H1 (cell line): Measurements from ENCODE around the gene RTP1. TPM values are rescaled to one million over a fixed set of nuclear protein-coding genes. Genes with fewer than 3 reads are reported as not detected.

Source experiments
- CTCF ChIA-PET: fragments of 300-600 bp; sonication (Branson Sonifier 250); formaldehyde crosslinking; loops from one replicate; lab custom pipeline; 2021; ENCODE audit not compliant: partially characterized antibody; lab: Charles Lee
- POLR2A ChIA-PET: fragments of 300-600 bp; sonication (Branson Sonifier 250); formaldehyde crosslinking; loops from one replicate; lab custom pipeline; 2021; ENCODE audit warnings: inconsistent platforms; ENCODE audit not compliant: partially characterized antibody; lab: Charles Lee
- DNase-seq, 2 experiments: peaks; one replicate each; pipeline versions ENCODE4 v3.0.0 to v3.0.0-alpha.2; 2010 to 2022; ENCODE audit warnings: low spot score in 2 of 2, low read depth in 1 of 2, mixed read lengths in 1 of 2
- FAIRE-seq: peaks from 2 replicates; lab custom pipeline; 2011; peaks lifted over from hg19 to GRCh38; lab: Jason Lieb, UNC
- H2AFZ ChIP-seq: 2 replicates; pipeline ENCODE4 v1.8.1; 2012; ENCODE audit warnings: low read length, inconsistent platforms
- H2AK5ac ChIP-seq: 2 replicates; pipeline ENCODE4 v1.6.1; 2013; ENCODE audit warnings: low read depth, low read length
- H2BK120ac ChIP-seq: replicated peaks from 2 replicates; pipeline ENCODE3; 2013; ENCODE audit warnings: low read depth, low read length, inconsistent platforms
- H2BK12ac ChIP-seq: 2 replicates; pipeline ENCODE4 v1.6.1; 2013; ENCODE audit warnings: low read depth, low read length
- H2BK15ac ChIP-seq: 2 replicates; pipeline ENCODE4 v1.6.1; 2013; ENCODE audit warnings: low read length
- H2BK20ac ChIP-seq: 2 replicates; pipeline ENCODE4 v1.6.1; 2013; ENCODE audit warnings: low read length
- H2BK5ac ChIP-seq: 2 replicates; pipeline ENCODE4 v1.6.1; 2013; ENCODE audit warnings: low read depth, low read length
- H3K14ac ChIP-seq: 2 replicates; pipeline ENCODE4 v1.6.1; 2013; ENCODE audit warnings: inconsistent platforms; ENCODE audit not compliant: insufficient read length
- H3K18ac ChIP-seq: 2 replicates; pipeline ENCODE4 v1.6.1; 2013; ENCODE audit warnings: low read length; ENCODE audit errors: extremely low read depth
- H3K23ac ChIP-seq: 2 replicates; pipeline ENCODE4 v1.6.1; 2013; ENCODE audit warnings: inconsistent platforms; ENCODE audit not compliant: insufficient read length
- H3K23me2 ChIP-seq: 2 replicates; pipeline ENCODE4 v1.6.1; 2013; ENCODE audit warnings: low read depth, low read length
- H3K27ac ChIP-seq: 2 replicates; pipeline ENCODE4 v1.6.1; 2011; ENCODE audit warnings: low read depth, low read length, inconsistent platforms
- H3K27me3 ChIP-seq, 4 experiments: replicated peaks in 1 of 4; 1 replicate in 1 of 4; 2 replicates in 3 of 4; pipeline versions ENCODE4 v1.6.1 to v1.8.1; 2011 to 2013; ENCODE audit warnings: low read length in 3 of 4, mild to moderate bottlenecking in 3 of 4, inconsistent platforms in 2 of 4, mixed read lengths in 2 of 4, moderate library complexity in 1 of 4; ENCODE audit not compliant: control insufficient read depth in 3 of 4, insufficient read depth in 3 of 4; ENCODE audit errors: extremely low read depth in 1 of 4
- H3K36me3 ChIP-seq, 4 experiments: 2 replicates each; pipeline versions ENCODE4 v1.6.1 to v1.8.1; 2011 to 2013; ENCODE audit warnings: mild to moderate bottlenecking in 4 of 4, low read length in 3 of 4, moderate library complexity in 2 of 4, control low read depth in 1 of 4, inconsistent platforms in 1 of 4; ENCODE audit not compliant: insufficient read depth in 4 of 4, control insufficient read depth in 2 of 4
- H3K4ac ChIP-seq: replicated peaks from 2 replicates; pipeline ENCODE3; 2013; ENCODE audit warnings: low read length, low read depth, mixed read lengths, inconsistent platforms; ENCODE audit not compliant: insufficient read length
- H3K4me1 ChIP-seq, 4 experiments: replicated peaks in 1 of 4; 1 replicate in 1 of 4; 2 replicates in 3 of 4; pipeline versions ENCODE4 v1.6.1 to v1.8.1; 2011 to 2013; ENCODE audit warnings: low read length in 3 of 4, inconsistent platforms in 2 of 4, mixed read lengths in 1 of 4; ENCODE audit not compliant: insufficient read depth in 4 of 4, control insufficient read depth in 3 of 4
- H3K4me2 ChIP-seq, 2 experiments: 2 replicates each; pipeline versions ENCODE4 v1.6.1 to v1.8.1; 2011 to 2013; ENCODE audit warnings: low read depth in 2 of 2, low read length in 2 of 2, control low read depth in 1 of 2, inconsistent platforms in 1 of 2, mild to moderate bottlenecking in 1 of 2; ENCODE audit not compliant: insufficient read depth in 1 of 2
- H3K4me3 ChIP-seq, 4 experiments: fragments of 200-600, 300-600 bp in 1 of 4; sonication (generic), shearing (Covaris generic), sonication (Bioruptor Twin) in 1 of 4; 2 replicates each; pipeline versions ENCODE4 v1.5.1 to v1.8.1; 2011 to 2016; ENCODE audit warnings: low read length in 4 of 4, low read depth in 3 of 4, control low read depth in 2 of 4, inconsistent platforms in 2 of 4, mild to moderate bottlenecking in 2 of 4, mixed read lengths in 1 of 4, moderate library complexity in 1 of 4; ENCODE audit not compliant: insufficient read depth in 2 of 4; ENCODE audit errors: extremely low read depth in 1 of 4
- H3K56ac ChIP-seq: replicated peaks from 2 replicates; pipeline ENCODE3; 2013; ENCODE audit warnings: low read depth, mild to moderate bottlenecking, mixed read lengths, low read length, inconsistent platforms; ENCODE audit not compliant: insufficient read length
- H3K79me1 ChIP-seq: 2 replicates; pipeline ENCODE4 v1.6.1; 2013; ENCODE audit warnings: low read depth, low read length, control low read depth
- H3K79me2 ChIP-seq, 2 experiments: 2 replicates each; pipeline versions ENCODE4 v1.6.1 to v1.8.1; 2012 to 2013; ENCODE audit warnings: low read length in 2 of 2, mild to moderate bottlenecking in 2 of 2, inconsistent platforms in 1 of 2; ENCODE audit not compliant: insufficient read depth in 2 of 2, control insufficient read depth in 1 of 2
- H3K9ac ChIP-seq, 4 experiments: replicated peaks in 1 of 4; 1 replicate in 1 of 4; 2 replicates in 3 of 4; pipeline versions ENCODE4 v1.6.1 to v1.8.1; 2011 to 2013; ENCODE audit warnings: low read depth in 3 of 4, low read length in 3 of 4, control low read depth in 2 of 4, mild to moderate bottlenecking in 2 of 4, moderate library complexity in 2 of 4, inconsistent platforms in 1 of 4; ENCODE audit errors: extremely low read depth in 1 of 4
- H3K9me3 ChIP-seq, 2 experiments: 2 replicates each; pipeline versions ENCODE4 v1.6.1 to v1.8.1; 2012 to 2013; ENCODE audit warnings: mild to moderate bottlenecking in 2 of 2, moderate library complexity in 2 of 2, control low read depth in 1 of 2, inconsistent platforms in 1 of 2, low read depth in 1 of 2, low read length in 1 of 2, mixed read lengths in 1 of 2; ENCODE audit not compliant: insufficient read depth in 2 of 2
- H4K20me1 ChIP-seq, 2 experiments: replicated peaks in 1 of 2; 2 replicates each; pipeline versions ENCODE3 to v1.8.1; 2011 to 2013; ENCODE audit warnings: inconsistent platforms in 2 of 2, low read length in 2 of 2, mild to moderate bottlenecking in 1 of 2; ENCODE audit not compliant: insufficient read depth in 2 of 2, control insufficient read depth in 1 of 2
- H4K5ac ChIP-seq: 2 replicates; pipeline ENCODE4 v1.6.1; 2013; ENCODE audit warnings: low read length, low read depth, mixed read lengths, inconsistent platforms; ENCODE audit not compliant: insufficient read length
- H4K8ac ChIP-seq: 2 replicates; pipeline ENCODE4 v1.8.0; 2013; ENCODE audit warnings: mild to moderate bottlenecking, moderate library complexity, low read length, inconsistent platforms; ENCODE audit not compliant: insufficient read depth; ENCODE audit errors: extremely low read depth
- H4K91ac ChIP-seq: replicated peaks from 2 replicates; pipeline ENCODE3; 2013; ENCODE audit warnings: low read length, mixed read lengths, inconsistent platforms; ENCODE audit not compliant: insufficient read length
- EP300 ChIP-seq, 2 experiments: IDR thresholded peaks; 1 replicate in 1 of 2; 2 replicates in 1 of 2; pipeline ENCODE4 v1.6.1; 2011 to 2012; ENCODE audit warnings: low read depth in 2 of 2, low read length in 2 of 2, mild to moderate bottlenecking in 2 of 2, borderline replicate concordance in 1 of 2, inconsistent platforms in 1 of 2, moderate library complexity in 1 of 2
- PHF8 ChIP-seq: fragments of 200-600 bp; sonication (generic); conservative IDR thresholded peaks from 2 replicates; pipeline ENCODE4 v1.7.1; 2012; ENCODE audit warnings: low read depth, mild to moderate bottlenecking, inconsistent platforms, low read length, moderate library complexity
- RBBP5 ChIP-seq: IDR thresholded peaks from 2 replicates; pipeline ENCODE4 v1.7.1; 2012; ENCODE audit warnings: low read depth, mild to moderate bottlenecking, inconsistent platforms, low read length, moderate library complexity, borderline replicate concordance
- RXRA ChIP-seq: IDR thresholded peaks from 2 replicates; pipeline ENCODE4 v1.6.1; 2011; ENCODE audit warnings: low read depth, mild to moderate bottlenecking, low read length, moderate library complexity; ENCODE audit not compliant: insufficient read depth
- TBP ChIP-seq: IDR thresholded peaks from 2 replicates; pipeline ENCODE4 v1.6.1; 2011; ENCODE audit warnings: low read depth, low read length, improper control_type of control experiment
- YY1 ChIP-seq: IDR thresholded peaks from 2 replicates; pipeline ENCODE4 v1.6.1; 2011; ENCODE audit warnings: low read depth, mild to moderate bottlenecking, low read length
- ZNF274 ChIP-seq: IDR thresholded peaks from 2 replicates; pipeline ENCODE4 v1.7.0; 2012; ENCODE audit warnings: low read length, borderline replicate concordance; ENCODE audit errors: extremely low read depth
- WGBS, 2 experiments: shearing (Covaris generic) in 1 of 2; methylation state at CpG; one replicate each; pipeline versions ENCODE4 v1.1.6 to v1.1.7; 2013 to 2015; ENCODE audit warnings: low lambda C conversion rate in 2 of 2, mixed read lengths in 2 of 2, inconsistent platforms in 1 of 2, low coverage in 1 of 2, missing lambda C conversion rate in 1 of 2; ENCODE audit not compliant: insufficient replicate concordance in 2 of 2, insufficient coverage in 1 of 2, insufficient read length in 1 of 2; ENCODE audit errors: extremely low coverage in 1 of 2, missing lambda C conversion rate in 1 of 2; 5-methylcytosine and 5-hydroxymethylcytosine counted together
- polyA plus RNA-seq, 7 experiments: library from polyadenylated mRNA; depleted of rRNA in 3 of 7; stranded (reverse) in 5 of 7; unstranded in 2 of 7; fragments of >200 nt in 5 of 7; fragments of 200-250 nt in 2 of 7; gene quantifications; 1 replicate in 5 of 7; 2 replicates in 1 of 7; 4 replicates in 1 of 7; pipeline versions ENCODE4 v1.2.1 to v1.2.3, GENCODE V29; 2011 to 2013; ENCODE audit warnings: missing spikeins in 2 of 7, mixed read lengths in 2 of 7
- total RNA-seq: library from RNA; stranded (reverse); fragmentation: NEBNext Ultra II Directional; extraction: Animal tissue kit (Norgen Biotek cat#: 25700); gene quantifications from 2 replicates; pipeline ENCODE4 v1.2.1, GENCODE V29; 2021
- TF ChIP-seq, protein P1 (sequence below), 3 experiments: IDR thresholded peaks; 1 replicate in 2 of 3; 2 replicates in 1 of 3; pipeline versions ENCODE4 v1.5.1 to v1.6.1; 2011; ENCODE audit warnings: low read length in 3 of 3, mild to moderate bottlenecking in 3 of 3, inconsistent platforms in 2 of 3, low read depth in 1 of 3, moderate library complexity in 1 of 3; ENCODE audit not compliant: insufficient read depth in 1 of 3; ENCODE audit errors: control extremely low read depth in 1 of 3

RTP1 gene
- total and polyA plus RNA-seq, 2 of the 8 experiments (the other 6 are each of a cell fraction or from before 2014, with no cell fraction given) = 2.9 to 3.0 TPM

DNA sequence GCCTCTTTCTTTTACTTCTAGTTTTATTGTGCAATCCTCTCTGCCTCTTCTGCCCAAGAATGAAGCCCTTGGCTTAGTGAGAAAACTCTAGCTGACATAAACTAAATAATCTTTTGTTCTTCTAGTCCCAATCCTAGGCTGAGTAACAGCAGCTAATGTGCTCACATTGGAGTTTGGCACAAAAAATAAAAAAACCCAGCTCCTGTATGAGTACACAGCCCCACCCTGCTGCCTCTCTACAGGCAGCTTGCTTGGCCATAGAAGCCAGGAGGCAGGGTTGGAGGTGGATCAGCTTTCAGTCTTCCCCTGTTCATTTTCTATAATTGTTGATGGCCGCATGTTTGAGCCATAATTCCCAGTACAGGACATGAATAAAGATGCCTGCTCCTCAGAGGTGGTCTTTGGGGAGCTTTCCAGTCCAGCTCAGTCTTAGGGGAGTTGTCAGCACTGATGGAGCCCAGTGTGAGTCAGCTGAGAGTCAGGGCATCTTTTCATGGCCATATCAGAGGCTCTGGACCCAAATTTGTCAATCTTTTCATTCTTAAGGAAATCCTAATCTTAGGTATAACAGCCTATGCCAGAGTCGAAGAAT is 46.7 kb downstream of the RTP1 start:
- H2BK15ac ChIP-seq = no peak overlapping the region
- H2AK5ac ChIP-seq = no peak overlapping the region
- H4K5ac ChIP-seq = no peak overlapping the region
- H3K79me1 ChIP-seq = no peaks in the 10 kb centered on the region
- no peak overlapping the region for H3K18ac ChIP-seq
- H3K14ac ChIP-seq = no peak overlapping the region
- H2AFZ ChIP-seq = no peak overlapping the region
- DNase-seq (no peak), FAIRE-seq (no peak)
- H3K23ac ChIP-seq = no peak overlapping the region
- H4K8ac ChIP-seq = no peak overlapping the region
- H3K23me2 ChIP-seq = no peaks in the 10 kb centered on the region
- no peak overlapping the region for H3K27ac ChIP-seq
- no peaks in the 10 kb centered on the region for H3K4me1 ChIP-seq
- H2BK12ac ChIP-seq = no peak overlapping the region
- no peak overlapping the region; the same call in 1 of the 2 replicates for H2BK20ac ChIP-seq
- H2BK5ac ChIP-seq = no peak overlapping the region
- POLR2A ChIA-PET = interaction anchor here (1.0 to 1.3 kb wide), 2 partner anchors 11 to 17 kb away, joined by 3 read pairs; no protein-coding TSS in a partner anchor
- no peak overlapping the region for H4K91ac ChIP-seq
- no peak overlapping the region for H3K56ac ChIP-seq
- no peaks in the 10 kb centered on the region for H4K20me1 ChIP-seq
- no peaks in the 10 kb centered on the region for H3K36me3 ChIP-seq
- CTCF ChIA-PET = interaction anchor here (0.8 to 2.9 kb wide), 6 partner anchors 8 to 75 kb away, joined by 3 to 10 read pairs (median 4); no protein-coding TSS in a partner anchor
- no peak overlapping the region for H3K9ac ChIP-seq
- H3K4me2 ChIP-seq = no peak overlapping the region
- H3K4ac ChIP-seq = no peak overlapping the region
- H3K9me3 ChIP-seq = no peaks in the 10 kb centered on the region
- TF ChIP-seq YY1 (no peak), EP300 (IDR thresholded peaks at IDR 0.05; ENCODE audit: borderline replicate concordance in 1 of 2, low read depth in 2 of 2, low read length in 2 of 2) (no peak), TBP (no peak), RBBP5 (no peak), RXRA (no peak), ZNF274 (no peak), PHF8 (no peak)
- TF ChIP-seq, protein P1, sequence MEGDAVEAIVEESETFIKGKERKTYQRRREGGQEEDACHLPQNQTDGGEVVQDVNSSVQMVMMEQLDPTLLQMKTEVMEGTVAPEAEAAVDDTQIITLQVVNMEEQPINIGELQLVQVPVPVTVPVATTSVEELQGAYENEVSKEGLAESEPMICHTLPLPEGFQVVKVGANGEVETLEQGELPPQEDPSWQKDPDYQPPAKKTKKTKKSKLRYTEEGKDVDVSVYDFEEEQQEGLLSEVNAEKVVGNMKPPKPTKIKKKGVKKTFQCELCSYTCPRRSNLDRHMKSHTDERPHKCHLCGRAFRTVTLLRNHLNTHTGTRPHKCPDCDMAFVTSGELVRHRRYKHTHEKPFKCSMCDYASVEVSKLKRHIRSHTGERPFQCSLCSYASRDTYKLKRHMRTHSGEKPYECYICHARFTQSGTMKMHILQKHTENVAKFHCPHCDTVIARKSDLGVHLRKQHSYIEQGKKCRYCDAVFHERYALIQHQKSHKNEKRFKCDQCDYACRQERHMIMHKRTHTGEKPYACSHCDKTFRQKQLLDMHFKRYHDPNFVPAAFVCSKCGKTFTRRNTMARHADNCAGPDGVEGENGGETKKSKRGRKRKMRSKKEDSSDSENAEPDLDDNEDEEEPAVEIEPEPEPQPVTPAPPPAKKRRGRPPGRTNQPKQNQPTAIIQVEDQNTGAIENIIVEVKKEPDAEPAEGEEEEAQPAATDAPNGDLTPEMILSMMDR (IDR thresholded peaks at IDR 0.05; ENCODE audit: control extremely low read depth in 1 of 3, insufficient read depth in 1 of 3, low read depth in 1 of 3, low read length in 3 of 3) = no peak
- H3K4me3 ChIP-seq = no peak overlapping the region
- 93% methylated on average over 2 of the region's 2 CpGs; no CpG with 5 or more reads in 1 of the 2 experiments for WGBS, 2 experiments
- no peak overlapping the region for H2BK120ac ChIP-seq
- H3K27me3 ChIP-seq = peaks cover 0 to 2% (median 0%) of the 10 kb centered on the region in 4 experiments; a peak in 2 of 7 replicates
- no peaks in the 10 kb centered on the region for H3K79me2 ChIP-seq
